ENCODE data around the gene ATP4B.

Gene ATP4B

GRCh38 chr13:113654175-113654560 is 3.8 kb downstream of the ATP4B start:
- no peaks in the 10 kb centered on the region for H3K36me3 ChIP-seq (ENCODE audit: control insufficient read depth, insufficient read depth, low read length)
- no peaks in the 10 kb centered on the region for H3K79me2 ChIP-seq
- H3K9ac ChIP-seq = no peak overlapping the region
- H3K4me2 ChIP-seq (ENCODE audit: low read length) = no peak overlapping the region
- H3K27me3 ChIP-seq (ENCODE audit: control insufficient read depth, insufficient read depth, low read length) = no peaks in the 10 kb centered on the region
- no peaks in the 10 kb centered on the region for H3K9me3 ChIP-seq (ENCODE audit: control insufficient read depth, low read length)
- H3K4me1 ChIP-seq = peaks cover 9% of the 10 kb centered on the region
- no peak overlapping the region for H3K27ac ChIP-seq
- H3K4me3 ChIP-seq (ENCODE audit: low read depth, low read length) = no peak overlapping the region
- TF ChIP-seq CTCF (IDR thresholded peaks at IDR 0.05) = no peak
- H2AFZ ChIP-seq = no peak overlapping the region

- Histone ChIP-seq H3K27ac (no peak overlapping the region), H3K36me3 (ENCODE audit: control insufficient read depth, insufficient read depth, low read length) (no peaks in the 10 kb centered on the region), H3K4me1 (peaks cover 9% of the 10 kb centered on the region), H3K27me3 (ENCODE audit: control insufficient read depth, insufficient read depth, low read length) (no peaks in the 10 kb centered on the region), H2AFZ (no peak overlapping the region), H3K79me2 (no peaks in the 10 kb centered on the region), H3K9ac (no peak overlapping the region), H3K4me3 (ENCODE audit: low read depth, low read length) (no peak overlapping the region), H3K9me3 (ENCODE audit: control insufficient read depth, low read length) (no peaks in the 10 kb centered on the region), H3K4me2 (ENCODE audit: low read length) (no peak overlapping the region)
- no peak for TF ChIP-seq CTCF (IDR thresholded peaks at IDR 0.05)
Measured at GRCh38 chr13:113653264-113654174, 4.5 kb downstream of the ATP4B start.

DNA sequence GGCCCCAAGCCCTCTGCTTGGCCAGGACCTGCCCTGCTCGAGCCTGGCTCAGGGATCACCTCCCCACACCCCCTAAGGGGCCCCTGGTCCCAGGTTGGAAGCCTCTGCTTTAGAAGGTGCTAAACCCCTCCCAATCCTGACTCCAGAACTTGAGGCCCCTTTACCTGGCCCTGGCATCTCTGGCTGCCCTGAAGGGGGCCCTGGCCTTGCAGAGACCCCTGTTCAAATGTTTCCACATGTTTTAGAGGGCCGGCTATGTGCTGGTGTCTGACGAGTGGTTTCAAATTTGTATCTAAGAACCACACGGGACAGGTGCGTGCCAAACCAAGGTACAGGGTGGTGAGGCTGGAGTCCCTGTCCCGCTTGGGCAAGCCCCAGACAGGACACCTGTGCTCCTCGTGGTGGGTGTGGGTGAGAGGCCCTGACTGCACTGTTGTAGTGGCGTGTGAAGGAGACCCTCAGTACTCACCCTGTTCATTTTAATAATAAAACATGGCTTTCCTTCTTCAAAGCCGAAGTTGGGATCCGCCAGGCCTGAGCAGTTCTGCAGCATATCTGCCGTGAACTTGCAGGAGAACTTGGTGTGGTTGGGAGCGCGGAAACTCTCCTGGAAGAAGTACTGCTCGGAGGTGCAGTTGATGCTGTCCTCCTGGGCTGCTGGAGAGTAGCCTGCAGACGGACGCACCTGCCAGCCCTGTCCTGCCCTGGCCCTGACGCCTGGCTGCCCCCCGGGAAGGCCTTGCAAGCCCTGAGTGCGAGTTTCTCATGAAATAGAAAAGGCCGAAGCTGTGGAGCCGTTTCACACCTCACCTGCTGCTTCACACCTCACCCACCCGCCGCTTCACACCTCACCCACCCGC is 5.4 kb downstream of the ATP4B start:
- Histone ChIP-seq H3K9ac (no peak overlapping the region), H3K4me3 (ENCODE audit: low read depth, low read length) (no peak overlapping the region), H3K27me3 (ENCODE audit: control insufficient read depth, insufficient read depth, low read length) (no peaks in the 10 kb centered on the region), H3K4me1 (peaks cover 13% of the 10 kb centered on the region), H3K9me3 (ENCODE audit: control insufficient read depth, low read length) (no peaks in the 10 kb centered on the region), H3K4me2 (ENCODE audit: low read length) (no peak overlapping the region), H3K36me3 (ENCODE audit: control insufficient read depth, insufficient read depth, low read length) (no peaks in the 10 kb centered on the region), H3K27ac (no peak overlapping the region), H2AFZ (no peak overlapping the region), H3K79me2 (no peaks in the 10 kb centered on the region)
- TF ChIP-seq CTCF (IDR thresholded peaks at IDR 0.05) = no peak

GRCh38 chr13:113651511-113652403 is 6.2 kb downstream of the ATP4B start:
- Histone ChIP-seq H3K36me3 (ENCODE audit: control insufficient read depth, insufficient read depth, low read length) (no peaks in the 10 kb centered on the region), H3K4me2 (ENCODE audit: low read length) (no peak overlapping the region), H3K4me1 (peaks cover 13% of the 10 kb centered on the region), H3K9me3 (ENCODE audit: control insufficient read depth, low read length) (no peaks in the 10 kb centered on the region), H3K9ac (no peak overlapping the region), H3K4me3 (ENCODE audit: low read depth, low read length) (no peak overlapping the region), H2AFZ (no peak overlapping the region), H3K27me3 (ENCODE audit: control insufficient read depth, insufficient read depth, low read length) (no peaks in the 10 kb centered on the region), H3K79me2 (no peaks in the 10 kb centered on the region), H3K27ac (no peak overlapping the region)
- TF ChIP-seq CTCF (IDR thresholded peaks at IDR 0.05) = no peak

Data from parathyroid adenoma (tissue), 2 donors.